ENCODE measurements around the gene AGBL4.

Gene AGBL4

DNA sequence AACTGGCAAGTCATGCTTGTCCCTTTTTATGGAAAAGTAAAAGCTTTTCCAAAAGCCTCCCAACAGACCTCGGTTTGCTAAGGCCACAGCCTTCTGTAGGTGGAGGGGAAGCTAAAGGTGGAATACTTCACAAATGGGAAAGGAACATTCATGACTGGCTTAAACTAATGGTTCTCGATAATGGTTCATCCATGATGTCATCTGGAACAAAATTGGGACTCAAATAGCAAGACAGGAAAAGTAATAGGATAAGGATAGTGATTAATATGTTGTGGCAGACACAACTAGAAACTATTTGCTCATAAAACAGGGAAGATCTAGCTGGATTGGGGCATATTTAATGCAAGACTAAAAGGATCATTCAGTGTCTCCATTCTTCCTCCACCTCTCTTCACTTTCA, 1535.0 kb downstream of the AGBL4 start:
- DNase-seq (ENCODE audit: low read depth in 2 of 2): no peak
